ENCODE measurements around the gene CCND1.

GRCh38 chr11:69699213-69699612, 58.3 kb downstream of the CCND1 start:
- TF ChIP-seq YY1 (IDR thresholded peaks at IDR 0.05; ENCODE audit: insufficient read depth, insufficient read length) (no peak), SUZ12 (IDR thresholded peaks at IDR 0.05; ENCODE audit: extremely low read depth, insufficient read depth, insufficient read length) (no peak), ZNF274 (IDR thresholded peaks at IDR 0.05; ENCODE audit: low read depth, low read length) (no peak)
